Stimulated activated naive B cell treated with anti-CD40 and anti-IgM and Interleukin-4, amounts not matched to agents 10 μg/mL and 1 μg/mL and 100 μg/mL, for 72 hours (primary cell): ENCODE measurements around the gene UNC5C.

Experiments
- ATAC-seq, 2 donors: fragments of 150-1000 bp; cut with Tn5 transposase; replicated peaks; 2 replicates each; pipeline ENCODE4 v1.10.0; 2021; ENCODE audit warnings: moderate library complexity in 1 of 2
- DNase-seq: peaks from one replicate; pipeline ENCODE4 v3.0.0; 2021
- H3K27ac Mint-ChIP-seq: one replicate; pipeline ENCODE4 v1.8.0; 2022; ENCODE audit warnings: mild to moderate bottlenecking, mixed read lengths
- H3K27me3 Mint-ChIP-seq, 2 donors: one replicate each; pipeline ENCODE4 v1.8.0; 2022; ENCODE audit warnings: mixed read lengths in 2 of 2
- H3K36me3 Mint-ChIP-seq, 2 donors: one replicate each; pipeline ENCODE4 v1.8.0; 2022; ENCODE audit warnings: mixed read lengths in 2 of 2, mild to moderate bottlenecking in 1 of 2
- H3K4me1 Mint-ChIP-seq, 2 donors: one replicate each; pipeline ENCODE4 v1.8.0; 2022; ENCODE audit warnings: mixed read lengths in 2 of 2, mild to moderate bottlenecking in 1 of 2
- H3K4me3 Mint-ChIP-seq, 2 donors: one replicate each; pipeline ENCODE4 v1.8.0; 2022; ENCODE audit warnings: mild to moderate bottlenecking in 2 of 2, mixed read lengths in 2 of 2, moderate library complexity in 1 of 2
- H3K9me3 Mint-ChIP-seq, 2 donors: one replicate each; pipeline ENCODE4 v1.8.0; 2022; ENCODE audit warnings: mixed read lengths in 2 of 2, mild to moderate bottlenecking in 1 of 2

Gene UNC5C

DNA sequence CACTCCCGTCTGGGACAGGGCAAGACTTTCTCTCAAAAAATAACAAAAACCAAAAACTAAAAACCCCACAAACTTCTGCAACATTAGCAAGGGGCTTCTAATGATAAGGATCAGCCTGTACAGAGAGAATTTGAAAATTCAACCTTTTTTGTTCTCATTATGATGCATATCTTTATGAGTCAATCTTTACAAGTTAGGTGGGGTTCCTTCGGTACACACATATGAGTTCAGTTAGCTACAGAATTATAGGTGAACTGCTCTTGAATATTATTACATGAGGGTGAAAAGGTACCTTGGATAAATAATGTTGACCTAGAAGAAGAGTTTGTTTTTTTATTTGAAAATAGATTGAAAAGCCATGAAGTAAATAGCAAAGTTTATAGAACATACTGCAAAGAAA is 252.7 kb downstream of the UNC5C start:
- no peak for ATAC-seq
- Mint-ChIP-seq H3K27ac (no peak overlapping the region), H3K9me3 (peaks cover 9 to 14% of the 10 kb centered on the region in 2 donors), H3K36me3 (no peaks in the 10 kb centered on the region), H3K4me1 (no peaks in the 10 kb centered on the region), H3K4me3 (no peak overlapping the region), H3K27me3 (no peaks in the 10 kb centered on the region)
- no peak for DNase-seq

DNA sequence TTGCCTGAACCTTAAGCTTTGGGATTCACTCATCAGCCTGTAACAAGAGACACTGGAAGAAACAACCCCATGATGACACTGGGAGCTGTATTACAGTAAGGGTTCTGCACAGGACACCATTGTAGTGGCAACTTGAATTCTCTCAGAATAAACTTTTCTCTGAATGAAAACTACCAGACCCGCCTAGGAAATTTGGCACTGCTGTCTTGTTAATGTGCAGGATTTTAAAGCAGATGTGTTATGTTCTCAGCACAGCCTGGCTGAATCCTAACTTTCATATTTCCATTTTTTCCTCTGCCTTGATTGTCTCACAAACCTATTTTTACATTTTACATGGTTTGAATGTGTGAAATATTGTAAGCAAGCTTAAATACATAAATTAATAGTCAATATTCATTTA is 253.6 kb downstream of the UNC5C start:
- DNase-seq (no peak), ATAC-seq (no peak)
- peaks cover 9 to 14% of the 10 kb centered on the region in 2 donors for H3K9me3 Mint-ChIP-seq
- no peaks in the 10 kb centered on the region for H3K27me3 Mint-ChIP-seq
- no peaks in the 10 kb centered on the region for H3K36me3 Mint-ChIP-seq
- H3K4me3 Mint-ChIP-seq = no peak overlapping the region
- H3K27ac Mint-ChIP-seq = no peak overlapping the region
- peaks cover 0 to 5% of the 10 kb centered on the region in 2 donors for H3K4me1 Mint-ChIP-seq

- H3K4me1 Mint-ChIP-seq = peaks cover 0 to 5% of the 10 kb centered on the region in 2 donors
- no peak for DNase-seq
- no peaks in the 10 kb centered on the region for H3K36me3 Mint-ChIP-seq
- peaks cover 5 to 8% of the 10 kb centered on the region in 2 donors for H3K9me3 Mint-ChIP-seq
- H3K27ac Mint-ChIP-seq = no peak overlapping the region
- H3K4me3 Mint-ChIP-seq = no peak overlapping the region
- H3K27me3 Mint-ChIP-seq = no peaks in the 10 kb centered on the region
- ATAC-seq = no peak
These were observed 254.5 kb downstream of the UNC5C start for GRCh38 chr4:95294321-95294720.

DNA sequence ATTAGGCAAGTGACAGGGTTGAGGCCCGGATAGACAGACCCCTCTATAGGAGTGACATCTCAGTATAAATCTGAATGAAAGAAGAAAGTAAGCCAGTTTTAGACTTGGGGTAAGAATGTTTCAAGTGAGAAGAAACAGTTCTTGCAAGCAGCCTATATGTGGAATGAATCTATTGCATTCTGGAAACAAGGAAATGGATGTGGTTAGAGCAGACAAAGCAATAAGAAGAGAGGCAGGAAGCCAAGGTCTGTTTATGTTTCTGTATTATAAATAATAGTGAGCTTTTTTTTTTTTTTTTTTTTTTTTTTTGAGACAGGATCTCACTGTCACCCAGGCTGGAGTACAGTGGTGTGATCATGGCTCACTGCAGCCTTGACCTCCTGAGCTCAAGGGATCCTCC is 255.8 kb downstream of the UNC5C start:
- Mint-ChIP-seq H3K4me3 (no peak overlapping the region), H3K27me3 (no peaks in the 10 kb centered on the region), H3K36me3 (no peaks in the 10 kb centered on the region), H3K9me3 (no peaks in the 10 kb centered on the region), H3K27ac (no peak overlapping the region), H3K4me1 (peaks cover 0 to 5% of the 10 kb centered on the region in 2 donors)
- ATAC-seq (no peak), DNase-seq (no peak)

GRCh38 chr4:95290702-95291101 is 258.1 kb downstream of the UNC5C start:
- peaks cover 0 to 5% of the 10 kb centered on the region in 2 donors for H3K4me1 Mint-ChIP-seq
- H3K4me3 Mint-ChIP-seq = no peak overlapping the region
- no peak for ATAC-seq
- H3K9me3 Mint-ChIP-seq = no peaks in the 10 kb centered on the region
- H3K27me3 Mint-ChIP-seq = no peaks in the 10 kb centered on the region
- H3K36me3 Mint-ChIP-seq = no peaks in the 10 kb centered on the region
- no peak for DNase-seq
- H3K27ac Mint-ChIP-seq = no peak overlapping the region

- no peak for DNase-seq
- no peak overlapping the region for H3K4me3 Mint-ChIP-seq
- no peaks in the 10 kb centered on the region for H3K36me3 Mint-ChIP-seq
- ATAC-seq = no peak
- H3K9me3 Mint-ChIP-seq = no peaks in the 10 kb centered on the region
- no peak overlapping the region for H3K27ac Mint-ChIP-seq
- peaks cover 0 to 5% of the 10 kb centered on the region in 2 donors for H3K4me1 Mint-ChIP-seq
- no peaks in the 10 kb centered on the region for H3K27me3 Mint-ChIP-seq
These were observed 259.6 kb downstream of the UNC5C start for GRCh38 chr4:95289028-95289634.

GRCh38 chr4:95288552-95288951 is 260.2 kb downstream of the UNC5C start:
- Mint-ChIP-seq H3K36me3 (no peaks in the 10 kb centered on the region), H3K27me3 (no peaks in the 10 kb centered on the region), H3K4me3 (no peak overlapping the region), H3K4me1 (peaks cover 0 to 5% of the 10 kb centered on the region in 2 donors), H3K27ac (no peak overlapping the region), H3K9me3 (no peaks in the 10 kb centered on the region)
- DNase-seq (no peak), ATAC-seq (no peak)

DNA sequence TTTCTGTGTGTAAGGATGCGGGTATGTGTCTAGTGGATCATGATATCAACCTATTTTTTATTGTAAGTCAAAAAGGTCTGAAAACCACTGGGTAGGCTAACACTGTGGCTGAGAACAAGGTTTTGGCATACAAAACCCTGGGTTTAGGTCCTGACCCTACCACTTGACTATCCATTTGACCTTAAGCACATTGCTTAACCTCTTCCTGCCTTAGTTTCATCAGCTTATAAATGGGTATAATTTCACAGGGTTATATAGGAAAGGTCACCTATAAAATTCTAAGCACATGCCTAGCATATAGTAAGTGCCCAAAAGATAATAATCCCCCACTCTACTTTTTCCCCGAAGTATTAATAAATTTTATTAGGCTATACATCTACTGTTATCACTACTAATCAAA is 263.0 kb downstream of the UNC5C start:
- Mint-ChIP-seq H3K36me3 (no peaks in the 10 kb centered on the region), H3K27me3 (no peaks in the 10 kb centered on the region), H3K27ac (no peak overlapping the region), H3K4me1 (peaks cover 0 to 3% of the 10 kb centered on the region in 2 donors), H3K9me3 (peaks cover 2 to 8% of the 10 kb centered on the region in 2 donors), H3K4me3 (no peak overlapping the region)
- DNase-seq (no peak), ATAC-seq (no peak)

DNA sequence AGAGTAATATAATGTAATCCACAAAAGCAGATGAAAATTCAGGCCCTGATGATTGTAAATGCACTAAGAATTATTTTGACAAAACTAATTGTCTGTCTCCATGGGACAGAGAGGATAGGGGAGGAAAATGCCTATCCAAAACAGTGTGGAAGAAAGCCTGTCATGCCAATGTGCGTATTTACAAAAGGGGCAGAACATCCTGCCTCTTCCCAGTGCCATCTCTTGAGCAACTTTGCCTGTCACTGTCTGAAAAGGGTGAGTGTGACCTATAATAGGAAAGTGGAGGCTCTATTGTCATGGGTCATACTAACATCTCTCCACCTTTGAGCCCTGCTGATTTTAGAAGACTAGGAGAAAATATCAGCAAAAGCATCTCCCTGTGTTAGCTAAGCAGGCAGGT is 264.1 kb downstream of the UNC5C start:
- Mint-ChIP-seq H3K36me3 (no peaks in the 10 kb centered on the region), H3K9me3 (peaks cover 2 to 8% of the 10 kb centered on the region in 2 donors), H3K27ac (no peak overlapping the region), H3K4me1 (no peaks in the 10 kb centered on the region), H3K27me3 (no peaks in the 10 kb centered on the region), H3K4me3 (no peak overlapping the region)
- DNase-seq = no peak
- ATAC-seq = no peak

DNA sequence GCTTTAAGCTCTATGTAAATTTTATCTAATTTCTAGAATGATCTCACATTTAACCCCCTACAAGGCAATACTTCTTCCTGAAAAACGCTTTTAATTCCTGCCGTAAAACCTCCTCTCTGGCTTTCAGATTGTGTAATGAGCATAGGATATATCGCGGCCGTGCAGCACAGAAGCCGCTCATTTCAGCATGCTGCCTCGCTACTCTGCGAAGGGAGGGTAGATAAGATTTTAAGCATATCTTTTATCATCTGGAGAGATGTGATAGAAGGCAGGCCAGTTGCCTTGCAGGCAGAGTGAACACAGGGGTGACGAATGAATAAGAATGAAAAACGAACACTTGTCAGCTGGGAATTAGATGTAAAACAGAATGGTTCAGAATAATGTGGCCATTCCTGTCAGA is 265.5 kb downstream of the UNC5C start:
- ATAC-seq = no peak

DNA sequence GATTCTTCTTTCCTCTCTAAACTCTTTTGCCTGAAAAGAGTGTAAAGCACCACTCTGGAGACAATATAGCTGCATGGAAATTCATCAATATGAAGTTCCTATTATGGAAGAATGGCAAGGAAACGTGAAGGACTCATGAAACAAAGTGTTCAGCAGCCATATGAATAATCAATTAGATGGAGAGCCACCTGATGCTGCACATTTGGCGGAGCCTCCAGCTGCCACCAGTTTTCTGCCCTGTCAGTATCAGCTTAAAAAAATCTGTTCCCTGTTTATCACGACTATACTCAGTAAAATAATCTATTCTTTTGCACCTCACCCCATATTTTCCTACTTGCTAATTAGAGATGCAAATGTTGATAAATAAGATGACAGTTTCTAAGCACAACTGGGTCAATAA is 276.0 kb downstream of the UNC5C start:
- ATAC-seq (no peak), DNase-seq (no peak)
- Mint-ChIP-seq H3K4me1 (no peaks in the 10 kb centered on the region), H3K9me3 (peaks cover 0 to 5% of the 10 kb centered on the region in 2 donors), H3K4me3 (no peak overlapping the region), H3K36me3 (no peaks in the 10 kb centered on the region), H3K27me3 (no peaks in the 10 kb centered on the region), H3K27ac (no peak overlapping the region)

More for the DNA sequence above, 265.5 kb downstream of the UNC5C start:
- H3K4me1 Mint-ChIP-seq = no peaks in the 10 kb centered on the region
- no peak overlapping the region for H3K27ac Mint-ChIP-seq
- peaks cover 2 to 8% of the 10 kb centered on the region in 2 donors for H3K9me3 Mint-ChIP-seq
- H3K36me3 Mint-ChIP-seq = no peaks in the 10 kb centered on the region
- DNase-seq = no peak
- no peaks in the 10 kb centered on the region for H3K27me3 Mint-ChIP-seq
- H3K4me3 Mint-ChIP-seq = no peak overlapping the region

DNA sequence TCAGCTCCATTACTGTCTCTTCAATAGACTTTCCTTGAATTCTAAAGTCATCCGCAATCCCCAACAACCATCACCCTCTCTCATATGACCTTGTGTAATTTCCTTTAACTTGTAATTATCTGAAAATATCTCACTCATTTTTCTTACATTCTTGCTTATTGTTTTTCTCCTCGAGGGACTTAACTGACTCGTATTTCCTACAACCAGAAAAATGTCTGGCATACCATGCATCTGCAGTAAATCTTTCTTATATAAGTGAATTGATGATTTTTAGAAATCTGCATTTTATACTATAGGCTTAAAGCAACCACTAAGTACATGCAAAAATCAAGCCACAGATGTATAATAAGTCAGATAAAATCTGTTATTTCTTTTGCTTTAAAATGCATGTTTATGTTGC is 276.7 kb downstream of the UNC5C start:
- H3K4me3 Mint-ChIP-seq = no peak overlapping the region
- no peak for ATAC-seq
- DNase-seq = no peak
- no peaks in the 10 kb centered on the region for H3K36me3 Mint-ChIP-seq
- peaks cover 0 to 5% of the 10 kb centered on the region in 2 donors for H3K9me3 Mint-ChIP-seq
- H3K4me1 Mint-ChIP-seq = no peaks in the 10 kb centered on the region
- H3K27me3 Mint-ChIP-seq = no peaks in the 10 kb centered on the region
- no peak overlapping the region for H3K27ac Mint-ChIP-seq

GRCh38 chr4:95268819-95269565 is 279.8 kb downstream of the UNC5C start:
- no peak overlapping the region for H3K27ac Mint-ChIP-seq
- ATAC-seq = no peak
- H3K4me3 Mint-ChIP-seq = no peak overlapping the region

GRCh38 chr4:95267081-95267480 is 281.7 kb downstream of the UNC5C start:
- H3K9me3 Mint-ChIP-seq = peaks cover 0 to 5% of the 10 kb centered on the region in 2 donors
- H3K27ac Mint-ChIP-seq = no peak overlapping the region
- ATAC-seq = no peak
- H3K4me1 Mint-ChIP-seq = no peaks in the 10 kb centered on the region
- no peaks in the 10 kb centered on the region for H3K36me3 Mint-ChIP-seq
- no peak overlapping the region for H3K4me3 Mint-ChIP-seq
- DNase-seq = no peak
- no peaks in the 10 kb centered on the region for H3K27me3 Mint-ChIP-seq

More at GRCh38 chr4:95268819-95269565, 279.8 kb downstream of the UNC5C start:
- H3K36me3 Mint-ChIP-seq = no peaks in the 10 kb centered on the region
- no peaks in the 10 kb centered on the region for H3K4me1 Mint-ChIP-seq
- H3K27me3 Mint-ChIP-seq = no peaks in the 10 kb centered on the region
- peaks cover 0 to 5% of the 10 kb centered on the region in 2 donors for H3K9me3 Mint-ChIP-seq
- no peak for DNase-seq
